Neural crest cell (in vitro differentiated cells): ENCODE data around the gene PXDC1. TPM values are rescaled to one million over a fixed set of nuclear protein-coding genes. Genes with fewer than 3 reads are reported as not detected.

Source experiments
- total RNA-seq: library from RNA; stranded (reverse); gene quantifications from 2 replicates; pipeline ENCODE4 v1.2.1, GENCODE V29; 2021

Gene PXDC1
- total RNA-seq, 1 donor from 2014 or later = 4.8 TPM

Other genes starting within 250 kb of the PXDC1 start
- 2.5 and 2.9 TPM in 2 replicates for gene FAM50B, start 97.7 kb upstream of the PXDC1 start, total RNA-seq